GM19467 (cell line): ENCODE data around the gene ASZ1.

Source experiments
- ATAC-seq: cut with Tn5 transposase; IDR thresholded peaks from one replicate; pipeline ENCODE4 v1.9.1; 2021; ENCODE audit warnings: mild to moderate bottlenecking, moderate library complexity; ENCODE audit not compliant: unreplicated experiment

The ASZ1 gene

DNA sequence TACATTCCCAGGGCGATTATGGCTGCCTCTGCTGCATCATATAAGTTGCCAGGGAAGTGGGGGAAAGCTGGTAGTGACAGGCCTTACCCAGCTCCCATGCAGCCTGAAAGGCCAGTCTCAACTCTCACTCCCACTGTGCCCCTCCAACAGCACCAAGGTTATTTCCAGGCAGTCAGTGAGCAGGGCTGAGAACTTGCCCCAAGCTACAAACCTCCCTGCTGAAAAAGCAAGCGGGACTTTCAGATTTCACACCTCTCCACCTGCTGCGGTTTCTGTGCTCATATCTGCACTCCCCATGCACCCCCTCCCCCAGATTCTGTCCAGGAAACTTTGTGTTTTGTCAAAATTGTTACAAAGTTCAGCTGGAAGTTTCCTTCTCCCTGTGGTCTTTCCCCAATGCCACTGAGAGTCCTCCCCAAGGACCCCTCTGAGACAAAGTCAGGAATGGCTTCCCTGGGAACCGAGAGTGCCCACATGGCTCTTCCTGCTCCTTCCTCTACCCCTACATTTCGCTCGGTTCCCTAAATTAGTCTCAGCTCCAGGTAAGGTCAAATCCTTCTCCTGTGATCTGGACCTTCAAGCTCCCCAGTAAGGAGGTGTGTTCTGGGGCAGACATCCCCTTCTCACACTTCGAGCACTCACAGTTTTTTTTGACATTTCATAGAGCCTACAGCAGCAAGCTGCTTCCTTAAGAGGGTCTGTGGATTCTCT is 79.2 kb downstream of the ASZ1 start:
- peak; percentile 91 for ATAC-seq

- peak; percentile 6 for ATAC-seq
Measured at GRCh38 chr7:117347480-117347879, 79.8 kb downstream of the ASZ1 start.

- ATAC-seq: no peak
Measured at GRCh38 chr7:117346161-117346560, 81.1 kb downstream of the ASZ1 start.

GRCh38 chr7:117338020-117338419 is 89.3 kb downstream of the ASZ1 start:
- no peak for ATAC-seq

DNA sequence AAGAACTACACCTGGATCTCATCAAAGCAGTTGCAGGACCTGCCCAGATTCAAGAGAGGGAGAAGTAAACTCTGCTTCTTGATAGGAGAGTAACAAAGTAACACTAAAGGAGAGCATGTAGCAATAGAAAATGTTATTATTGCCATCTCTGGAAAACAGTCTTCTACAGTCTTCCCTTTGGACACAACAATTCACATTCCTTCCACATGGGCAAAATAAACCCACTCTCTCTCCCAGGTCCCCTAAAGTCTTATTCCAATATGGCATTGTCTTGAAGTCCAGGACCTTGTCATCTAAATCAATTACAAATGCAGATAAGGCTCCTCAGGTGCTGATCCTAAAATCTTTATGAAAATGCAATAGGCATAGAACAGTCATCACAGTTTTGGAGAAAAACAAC is 94.1 kb downstream of the ASZ1 start:
- ATAC-seq: no peak

GRCh38 chr7:117332031-117332430 is 95.3 kb downstream of the ASZ1 start:
- no peak for ATAC-seq

- no peak for ATAC-seq
Measured at GRCh38 chr7:117325836-117326235, 101.5 kb downstream of the ASZ1 start.

GRCh38 chr7:117324960-117325359 is 102.3 kb downstream of the ASZ1 start:
- no peak for ATAC-seq

DNA sequence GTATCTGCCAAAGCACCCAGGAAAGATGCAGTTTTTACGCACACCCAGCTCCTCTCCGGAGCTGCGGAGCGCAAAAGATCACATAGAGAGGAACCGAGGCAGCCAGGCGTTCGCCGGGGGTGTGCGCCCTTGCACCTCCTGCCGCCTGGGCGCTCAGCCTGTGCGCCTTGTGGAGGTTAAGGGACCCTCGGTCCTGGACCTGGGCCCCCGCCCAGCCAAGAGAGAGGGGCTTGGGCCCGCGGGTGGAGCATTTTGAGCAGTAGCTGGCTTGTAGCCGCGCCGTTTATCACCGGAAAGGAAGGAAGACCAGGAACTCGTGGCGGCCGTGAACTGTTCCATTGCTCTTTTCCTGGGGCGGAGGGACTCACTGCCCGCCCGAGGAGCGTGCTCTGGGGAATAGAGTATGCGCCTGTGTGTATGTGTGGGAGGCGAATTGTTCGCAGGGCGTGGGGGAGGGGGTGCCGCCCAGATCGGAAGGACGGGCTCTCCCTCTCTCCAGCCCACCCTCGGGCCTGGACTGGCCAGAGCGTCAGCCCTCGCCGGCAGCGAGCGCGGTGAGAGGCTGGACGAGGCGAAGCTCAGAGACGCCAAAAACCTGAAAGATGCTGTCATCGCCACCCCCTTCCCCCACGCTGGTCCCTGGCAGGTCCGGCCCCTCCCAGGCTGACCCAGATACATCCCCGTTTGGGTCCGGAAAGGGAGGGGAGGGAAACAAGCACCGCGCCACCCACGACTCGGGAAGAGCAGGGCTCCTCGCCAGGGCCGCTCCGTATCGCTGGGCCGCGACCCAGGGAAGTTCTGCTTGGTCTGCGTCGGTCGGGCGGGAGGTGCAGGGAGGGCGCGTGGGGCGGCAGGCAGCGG is 103.2 kb downstream of the ASZ1 start:
- no peak for ATAC-seq

- no peak for ATAC-seq
Measured at GRCh38 chr7:117323305-117323850, 103.9 kb downstream of the ASZ1 start.

- ATAC-seq: no peak
Measured at GRCh38 chr7:117322741-117323304, 104.5 kb downstream of the ASZ1 start, which contains the start of gene WNT2. WNT2 (minus strand) TSS chr7:117323058; CDS start chr7:117322989, 69 bp downstream.

GRCh38 chr7:117320523-117320922 is 106.8 kb downstream of the ASZ1 start:
- ATAC-seq: no peak

- no peak for ATAC-seq
Measured at GRCh38 chr7:117319181-117319580, 108.1 kb downstream of the ASZ1 start.

GRCh38 chr7:117313582-117313981 is 113.7 kb downstream of the ASZ1 start:
- ATAC-seq: no peak
